HG03175 (cell line): Measurements from ENCODE around the gene RFPL3.
"Not testable (repeated sequence)": the region's sequence is repeated elsewhere in the genome, so short reads cannot be mapped to it uniquely, and the experiment has no call there.

Experiments
- ATAC-seq: cut with Tn5 transposase; IDR thresholded peaks from one replicate; pipeline ENCODE4 v1.9.1; 2021; ENCODE audit warnings: mild to moderate bottlenecking, moderate library complexity; ENCODE audit not compliant: unreplicated experiment

Gene RFPL3

DNA sequence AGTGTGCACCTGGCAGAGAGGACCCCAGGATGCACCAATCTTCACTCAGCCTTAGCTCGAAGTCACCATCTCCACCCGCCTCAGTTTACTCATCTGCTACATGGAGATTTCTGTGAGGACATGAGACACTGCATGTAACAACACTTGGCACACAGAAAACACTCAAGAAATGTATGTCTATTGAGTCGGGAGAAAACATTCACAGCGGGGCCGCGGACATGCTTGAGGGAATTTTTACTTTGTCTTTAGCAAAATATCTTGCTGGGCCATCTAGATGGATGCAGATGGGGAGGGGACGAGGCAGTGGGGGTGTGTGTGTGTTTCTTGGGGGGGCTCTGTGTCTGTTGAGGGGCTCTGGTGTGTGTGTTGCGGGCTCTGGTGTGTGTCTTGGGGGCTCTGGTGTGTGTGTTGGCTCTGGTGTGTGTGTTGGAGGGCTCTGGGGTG lies 28.4 kb upstream of the RFPL3 start:
- no peak for ATAC-seq

DNA sequence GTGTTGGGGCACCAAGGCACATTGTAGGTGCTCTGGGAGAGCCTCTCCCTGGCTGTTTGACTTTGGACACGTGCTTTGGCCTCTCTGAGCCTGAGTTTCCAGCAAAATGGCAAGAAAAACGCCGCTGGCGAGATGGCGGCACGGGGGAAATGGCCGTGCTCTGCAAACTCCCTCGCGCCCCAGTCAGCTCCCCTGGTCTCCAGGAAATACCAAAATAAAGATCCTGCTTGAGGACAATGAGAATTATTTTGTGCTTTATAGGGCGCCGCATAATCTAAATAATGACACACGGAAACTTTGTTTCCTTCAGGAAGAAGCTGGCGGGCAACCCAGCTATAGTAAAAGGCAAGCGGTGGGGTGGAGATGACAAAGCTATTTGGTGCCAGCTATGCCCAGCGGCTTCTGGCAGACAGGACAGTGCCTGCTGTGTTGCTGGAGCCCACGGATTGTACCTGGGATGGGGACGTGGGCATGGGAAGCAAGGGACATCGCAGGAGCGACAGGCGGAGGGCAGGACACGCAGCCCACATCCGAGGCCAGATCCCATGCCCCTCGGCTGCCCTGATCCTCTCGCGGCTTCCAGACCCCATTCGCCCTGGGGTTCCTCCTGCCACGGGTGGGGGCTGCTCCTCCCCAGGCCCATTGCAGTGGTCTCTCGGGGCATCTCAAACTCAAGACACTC lies 26.3 kb upstream of the RFPL3 start:
- no peak for ATAC-seq

DNA sequence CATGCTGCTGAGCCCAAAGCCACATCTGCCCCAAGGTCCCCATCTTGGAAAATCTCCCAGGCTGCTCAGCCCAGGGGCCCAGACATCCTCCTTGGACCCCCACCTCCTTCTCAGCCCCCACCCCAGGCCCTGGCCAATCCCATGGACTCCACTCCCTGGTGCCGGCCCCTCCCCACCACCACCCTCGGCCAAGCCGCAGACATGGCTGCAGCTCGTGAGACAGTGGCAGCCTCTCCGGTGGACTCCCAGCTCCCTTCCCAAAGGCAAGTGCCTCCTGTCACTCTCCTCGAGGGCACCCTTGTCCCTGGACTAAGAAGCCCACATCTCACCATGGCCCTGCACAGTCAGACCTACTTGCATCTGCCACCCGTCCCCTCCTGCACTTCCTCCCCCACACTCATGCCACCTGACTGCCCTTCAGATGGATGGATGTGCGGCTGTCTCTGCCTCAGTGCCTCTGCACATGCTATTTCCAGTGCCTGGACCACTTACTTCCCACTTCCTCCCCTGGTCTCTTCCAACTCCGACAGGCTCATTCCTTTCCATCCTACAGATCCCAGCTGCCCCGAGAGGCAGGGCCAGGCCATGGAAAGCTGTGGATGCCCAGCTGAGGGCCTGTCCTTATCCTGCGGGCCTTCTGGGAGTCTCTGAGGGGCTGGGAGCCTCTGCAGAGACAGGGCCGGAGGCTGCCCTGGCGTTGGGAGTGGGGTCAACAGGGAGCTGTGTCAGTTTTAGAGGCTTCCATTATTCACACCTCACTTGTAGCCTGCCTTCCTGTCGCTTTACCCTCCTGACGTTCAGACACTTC lies 25.5 kb upstream of the RFPL3 start:
- ATAC-seq: no peak

DNA sequence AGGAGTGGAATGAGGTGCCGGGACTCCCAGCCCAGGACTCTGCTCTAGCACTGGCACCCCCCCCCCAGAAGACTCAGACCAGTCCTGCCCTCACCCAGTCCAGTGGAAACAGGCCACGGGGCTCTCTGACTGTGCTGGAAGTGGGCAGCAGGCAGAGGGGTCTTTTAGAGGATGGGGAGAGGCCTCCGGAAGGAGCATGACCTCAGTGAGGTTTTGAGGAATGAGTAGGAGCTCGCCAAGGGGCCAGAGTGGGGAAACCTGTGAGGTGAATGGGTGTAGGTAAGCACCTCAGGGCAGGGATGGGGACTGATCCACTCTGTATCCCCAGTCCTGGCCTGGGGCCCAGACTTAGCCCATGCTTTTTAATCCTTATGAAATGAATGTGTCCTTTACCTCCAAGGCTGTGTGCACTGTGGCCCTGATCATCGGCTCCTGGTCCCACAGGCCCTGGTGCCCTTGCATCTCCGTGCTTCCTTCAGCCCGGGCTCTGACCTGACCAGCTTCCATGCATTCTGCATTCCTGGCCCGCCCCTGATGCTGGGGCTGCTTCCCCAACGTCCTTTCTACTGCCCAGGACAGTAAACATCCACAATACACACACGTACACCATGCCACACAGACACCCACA lies 24.4 kb upstream of the RFPL3 start:
- no peak for ATAC-seq

DNA sequence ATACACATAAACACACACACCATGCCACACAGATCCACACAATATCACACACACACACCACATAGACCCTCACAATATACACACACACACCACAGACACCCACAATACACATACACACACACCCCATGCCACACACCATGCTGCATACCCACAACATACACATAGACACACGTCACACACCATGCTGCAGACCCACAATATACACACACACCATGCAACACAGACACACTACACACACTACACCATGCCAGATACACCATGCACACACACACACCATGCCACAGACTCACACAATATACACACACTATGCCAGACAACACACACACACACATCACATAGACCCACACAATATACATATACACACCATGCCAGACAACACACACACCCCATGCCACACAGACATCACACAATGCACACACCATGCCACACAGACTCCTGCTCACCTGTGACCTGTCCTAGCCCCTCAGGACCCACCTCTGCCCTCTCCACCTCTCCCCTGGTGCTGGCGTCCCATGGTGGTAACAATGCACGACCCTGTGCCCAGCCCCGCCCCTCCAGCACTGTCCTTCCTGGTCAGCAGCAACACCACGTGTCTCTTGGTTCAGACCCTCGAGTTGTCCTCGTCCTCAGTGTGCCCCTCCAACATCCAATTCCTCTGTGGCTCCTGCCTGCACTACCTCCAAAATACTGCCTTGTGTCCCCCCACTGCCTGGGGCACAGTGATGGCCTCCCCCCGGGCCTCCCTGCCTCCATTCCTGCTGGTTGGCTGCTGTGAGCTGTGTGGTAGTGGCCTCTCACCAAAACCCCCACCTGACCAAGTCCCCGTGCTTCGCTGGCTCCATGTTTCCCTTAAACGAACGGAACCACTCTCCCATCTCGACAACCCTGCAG lies 23.7 kb upstream of the RFPL3 start:
- no peak for ATAC-seq

DNA sequence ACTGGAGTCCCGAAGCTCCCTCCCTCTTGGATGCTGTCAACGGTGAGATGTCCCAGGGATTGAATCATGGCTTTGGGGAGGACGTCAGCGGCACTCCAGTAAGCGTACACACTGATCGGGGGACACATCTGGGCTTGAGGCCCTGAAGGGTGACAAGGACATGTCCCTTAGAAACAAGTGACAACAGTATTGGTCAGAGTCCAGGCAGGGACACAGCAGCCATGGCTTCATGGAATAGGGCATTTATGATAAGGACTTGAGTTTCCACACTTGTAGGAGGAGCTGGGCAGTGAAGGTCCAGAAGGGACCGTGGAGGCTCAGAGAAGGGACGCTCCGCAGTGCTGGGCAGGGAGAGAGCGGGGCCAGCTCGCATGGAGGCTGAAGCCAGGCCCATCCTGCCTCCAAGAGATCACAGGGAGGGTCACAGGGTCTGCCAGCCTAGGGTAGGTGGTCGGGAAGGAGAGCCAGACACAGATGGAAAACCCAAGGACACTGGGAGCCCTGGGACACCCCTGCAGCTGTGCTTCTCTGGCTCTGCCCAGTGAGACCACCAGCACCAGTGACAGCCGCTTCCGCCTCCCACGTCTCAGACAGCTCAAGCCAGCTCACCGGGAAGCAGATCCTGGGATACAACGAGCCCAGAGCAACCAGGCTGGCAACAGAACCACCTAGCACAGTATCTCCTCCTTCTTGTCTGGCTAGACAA lies 22.9 kb upstream of the RFPL3 start:
- no peak for ATAC-seq

DNA sequence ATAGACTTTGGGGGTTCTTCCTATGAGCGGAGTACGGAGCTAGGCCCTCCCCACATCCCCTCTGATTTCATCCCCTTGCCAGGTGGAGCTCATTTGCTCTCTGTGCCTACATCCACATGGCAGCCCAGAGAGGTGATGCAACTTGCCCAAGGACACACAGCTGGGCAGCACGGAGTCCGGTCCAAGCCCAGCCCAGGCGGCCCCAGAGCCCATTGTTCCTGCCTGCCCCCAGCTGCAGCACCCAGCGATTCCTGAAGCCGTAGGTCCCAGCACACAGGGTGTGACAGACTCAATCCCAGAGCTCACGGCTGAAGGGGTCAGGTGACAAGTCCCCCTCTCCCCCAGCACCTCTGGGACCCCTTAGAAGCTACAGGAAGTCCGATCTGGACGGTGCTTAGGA lies 22.2 kb upstream of the RFPL3 start:
- ATAC-seq: no peak

DNA sequence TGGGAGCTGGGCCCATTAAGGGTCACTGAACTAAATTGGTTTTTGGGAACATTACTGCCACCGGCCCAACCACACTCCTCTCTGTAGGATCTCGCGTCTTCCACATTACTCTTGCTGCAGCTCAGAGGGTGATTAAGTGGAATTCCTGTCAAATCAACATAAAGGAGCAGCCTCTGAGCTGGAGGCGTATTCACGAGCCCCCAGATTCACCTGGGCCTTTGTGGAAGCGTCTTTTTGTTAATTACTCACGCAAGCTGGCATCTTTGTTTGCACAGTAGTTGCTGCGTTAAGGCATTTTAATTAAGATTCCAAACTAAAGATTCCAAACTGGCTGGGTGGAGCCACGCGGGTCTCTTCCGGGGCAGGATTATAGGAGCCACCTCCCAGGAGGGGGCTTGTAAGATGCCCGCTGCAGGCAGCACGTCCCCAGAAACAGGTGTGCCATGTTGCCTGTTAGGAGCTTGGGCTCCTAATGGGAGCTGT lies 21.5 kb upstream of the RFPL3 start:
- no peak for ATAC-seq

DNA sequence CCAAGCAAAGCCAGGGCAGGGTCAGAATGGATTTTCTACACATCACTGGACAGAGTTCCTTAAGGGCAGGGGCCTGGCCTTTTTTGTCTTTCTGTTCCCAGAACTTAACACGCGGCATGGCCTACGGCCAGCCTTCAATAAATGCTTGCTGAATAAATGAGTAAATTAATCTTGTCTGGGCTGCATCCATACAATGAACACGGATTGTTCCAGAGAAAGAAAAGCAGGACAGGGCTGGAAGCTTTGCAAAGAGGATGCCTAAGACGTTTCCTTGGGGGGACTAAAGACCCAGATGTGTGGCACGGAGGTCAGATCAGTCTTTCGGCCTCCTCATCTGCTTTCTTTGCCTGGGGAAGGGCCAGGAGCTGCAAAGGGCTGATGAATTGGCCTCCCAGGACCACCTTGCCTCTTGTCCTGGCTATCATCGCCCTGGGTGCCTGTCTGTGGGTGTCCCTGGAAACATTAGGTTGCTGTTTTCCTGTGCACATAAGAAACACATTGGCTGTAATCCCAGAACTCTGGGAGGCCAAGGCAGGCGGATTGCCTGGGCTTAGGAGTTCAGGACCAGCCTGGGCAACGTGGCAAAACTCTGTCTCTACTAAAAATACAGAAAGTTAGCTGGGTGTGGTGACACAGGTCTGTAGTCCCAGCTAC lies 20.8 kb upstream of the RFPL3 start:
- no peak for ATAC-seq

DNA sequence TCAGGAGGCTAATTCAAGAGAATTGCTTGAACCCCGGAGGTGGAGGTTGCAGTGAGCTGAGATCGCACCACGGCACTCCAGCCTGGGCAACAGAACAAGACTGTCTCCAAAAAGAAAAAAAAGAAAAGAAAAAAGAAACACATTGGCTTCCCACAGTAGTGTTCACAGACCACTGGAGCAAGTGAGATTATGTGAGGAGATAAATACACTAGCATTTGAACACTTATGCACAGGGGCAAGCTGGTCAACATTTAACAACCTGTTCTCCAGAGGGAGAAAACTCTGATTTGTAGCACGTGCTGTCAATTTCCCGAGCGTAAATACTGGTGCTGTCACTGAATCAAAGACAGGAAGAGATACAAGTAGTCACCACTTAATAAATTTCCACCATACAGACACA lies 20.2 kb upstream of the RFPL3 start:
- not testable (repeated sequence) for ATAC-seq

DNA sequence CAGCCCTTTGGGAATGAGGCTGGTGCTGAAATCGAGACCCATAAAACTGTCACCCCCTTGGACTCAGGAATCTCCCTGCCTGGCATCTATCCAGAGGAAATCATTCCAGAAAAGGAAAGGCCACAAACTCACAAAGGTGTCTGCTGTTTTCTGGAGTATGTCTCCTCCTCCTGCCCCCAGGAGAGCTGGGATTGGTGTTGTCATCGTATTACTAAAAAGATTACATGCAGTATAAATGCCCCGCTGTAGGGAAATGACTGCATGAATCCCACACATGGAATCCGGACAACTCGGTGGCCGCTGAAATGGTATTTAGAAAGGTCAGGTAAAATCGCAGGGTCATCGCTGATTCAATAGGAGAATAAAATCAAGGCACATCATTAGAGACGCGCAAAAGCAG lies 18.9 kb upstream of the RFPL3 start:
- ATAC-seq: no peak

DNA sequence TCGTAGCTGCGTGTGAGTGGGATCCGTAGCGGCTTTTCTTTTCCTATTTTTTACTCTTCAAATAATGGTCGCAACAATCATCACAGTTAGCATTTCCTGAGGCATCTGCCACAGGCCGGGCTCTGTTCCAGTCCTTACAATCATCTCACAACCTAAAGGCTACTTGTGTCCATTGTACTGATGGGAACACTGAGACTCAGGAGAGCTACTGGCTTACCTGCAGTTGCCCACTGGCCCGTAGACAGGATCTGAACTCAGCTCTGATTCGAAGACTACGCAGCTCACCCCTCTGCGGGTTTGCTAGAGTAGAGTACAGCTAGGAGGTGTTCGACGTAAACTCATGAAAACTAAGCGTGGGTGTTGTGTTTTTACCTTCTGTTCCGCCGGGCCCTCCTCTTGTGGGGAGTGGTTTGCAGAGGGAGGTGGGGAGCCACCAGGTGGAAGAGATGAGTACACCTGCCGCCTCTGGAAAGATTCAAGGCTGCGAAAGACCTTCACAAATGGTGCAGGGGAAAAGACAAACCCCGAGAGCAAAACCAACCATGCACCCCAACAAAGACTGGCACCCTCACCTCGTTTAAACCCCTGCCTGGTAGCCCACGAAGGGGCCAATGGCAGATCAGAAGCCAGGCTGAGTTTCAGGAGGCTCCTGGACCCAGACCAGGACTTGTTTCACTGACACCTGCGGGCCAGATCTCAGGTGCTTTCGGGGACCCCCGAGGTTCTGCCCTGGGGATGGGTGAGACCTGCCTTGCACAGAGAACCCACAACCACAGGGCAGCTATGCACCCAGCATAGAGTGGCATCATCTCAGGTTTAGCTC lies 18.3 kb upstream of the RFPL3 start:
- no peak for ATAC-seq

DNA sequence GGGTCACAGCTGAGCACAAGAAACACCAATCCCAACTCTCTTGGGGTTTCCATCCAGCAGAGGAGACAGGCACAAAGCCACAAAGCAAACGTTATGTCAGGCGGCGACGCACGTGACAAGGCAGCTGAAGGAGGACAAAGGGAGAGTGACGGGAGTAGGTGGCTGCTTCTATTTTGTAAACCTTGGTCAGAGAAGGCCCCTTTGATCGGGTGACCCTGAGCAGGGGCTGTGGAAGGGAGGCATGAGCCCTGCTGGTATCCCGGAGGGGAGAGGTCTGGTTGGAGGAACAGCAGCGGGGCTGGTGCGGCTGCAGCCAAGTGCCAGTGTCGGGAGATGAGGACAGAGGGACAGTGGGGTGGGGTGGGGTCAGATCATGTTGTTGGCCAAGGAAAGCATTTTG lies 17.3 kb upstream of the RFPL3 start:
- ATAC-seq: no peak

DNA sequence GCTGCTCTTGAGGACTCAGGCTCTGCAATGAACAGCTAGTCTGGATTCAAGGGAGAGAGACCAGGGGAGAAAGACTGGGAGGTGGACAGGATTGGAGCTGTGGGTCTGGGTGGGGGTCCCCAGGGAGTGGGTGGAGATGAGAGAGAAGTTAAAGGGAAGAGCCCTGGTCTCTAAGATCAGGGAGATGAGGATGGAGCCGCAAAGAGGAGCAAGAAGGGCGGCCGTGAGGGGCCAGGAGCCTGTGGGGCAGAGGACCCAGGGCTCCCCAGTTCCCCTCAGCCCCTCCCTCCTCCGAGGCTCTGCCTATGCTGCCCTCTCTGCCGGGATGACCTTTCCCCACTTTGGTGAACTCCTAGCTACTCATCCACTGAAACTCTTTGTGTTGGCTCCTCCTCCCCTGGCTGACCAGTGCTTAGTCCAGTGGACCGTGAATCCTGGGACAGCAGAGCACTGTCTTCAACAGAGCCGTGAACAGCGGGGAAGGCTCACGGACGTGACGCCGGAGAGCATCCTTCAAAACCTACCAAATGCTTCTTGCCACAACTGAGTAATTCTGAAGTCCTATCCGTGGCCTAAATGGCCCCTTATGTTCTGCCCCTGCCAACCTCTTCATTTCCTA lies 16.4 kb upstream of the RFPL3 start:
- no peak for ATAC-seq

DNA sequence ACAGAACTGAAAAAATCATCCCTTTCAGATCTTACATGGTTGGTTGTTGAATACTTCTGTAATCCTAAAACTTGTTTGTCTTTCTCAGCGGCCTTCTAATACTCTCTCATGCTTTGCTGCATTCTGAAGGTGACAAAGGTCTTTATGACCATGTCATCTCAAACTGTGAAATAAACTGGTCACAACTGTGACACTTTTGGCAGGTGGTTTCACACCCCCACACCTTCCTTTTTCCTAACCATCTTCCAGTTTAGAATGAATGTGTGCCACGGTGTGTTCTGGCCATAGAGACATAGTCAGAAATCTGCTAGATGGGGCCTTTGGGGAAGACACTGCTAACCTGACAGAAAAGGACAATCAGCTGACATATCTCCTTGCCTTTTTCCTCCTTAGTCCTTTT lies 14.7 kb upstream of the RFPL3 start:
- no peak for ATAC-seq

DNA sequence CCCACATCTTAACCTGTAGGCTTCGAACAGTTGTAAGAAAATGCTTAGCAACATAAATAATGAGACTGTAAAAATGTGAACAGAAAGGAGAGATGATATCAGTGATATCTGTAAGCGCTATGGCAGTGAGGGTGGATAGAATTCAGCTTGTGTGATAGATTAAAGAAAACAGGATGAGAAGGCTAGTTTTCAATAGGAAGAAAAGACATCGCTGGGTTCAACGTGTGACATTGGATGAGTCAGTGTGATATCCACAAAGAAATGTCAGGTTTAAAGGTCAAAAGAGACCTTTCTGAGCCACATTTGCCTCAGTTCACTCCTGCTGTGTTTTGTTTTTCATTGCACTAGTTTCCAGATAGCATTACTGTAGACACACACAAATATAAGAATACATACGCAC lies 13.7 kb upstream of the RFPL3 start:
- no peak for ATAC-seq

DNA sequence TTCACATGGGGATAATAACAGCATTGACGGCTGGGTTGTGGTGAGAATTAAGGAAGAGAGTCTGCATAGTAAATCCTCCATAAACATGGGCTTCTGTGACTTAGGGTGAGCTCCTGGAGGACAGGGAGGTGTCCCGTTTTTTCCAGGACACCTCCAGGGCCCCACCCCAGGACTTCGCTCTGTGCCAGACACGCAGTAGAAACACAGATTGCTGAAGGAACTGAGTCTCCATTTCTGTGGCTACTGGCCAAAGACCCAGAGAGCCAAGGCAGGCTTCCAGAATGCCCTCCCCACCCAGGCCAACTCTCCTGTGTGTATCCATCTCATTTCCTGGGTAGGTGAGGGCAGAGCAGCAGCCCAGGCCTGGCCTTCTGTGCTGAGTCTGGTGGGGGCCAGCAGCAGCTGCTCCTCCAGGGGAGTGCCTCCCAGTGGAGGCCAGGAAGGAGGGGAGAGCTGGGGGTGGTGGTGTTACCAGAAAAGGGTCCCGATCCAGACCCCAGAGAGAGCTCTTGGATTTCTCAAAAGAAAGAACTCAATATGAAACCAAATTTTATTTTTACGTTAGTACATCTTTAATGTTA lies 9.5 kb upstream of the RFPL3 start:
- no peak for ATAC-seq

DNA sequence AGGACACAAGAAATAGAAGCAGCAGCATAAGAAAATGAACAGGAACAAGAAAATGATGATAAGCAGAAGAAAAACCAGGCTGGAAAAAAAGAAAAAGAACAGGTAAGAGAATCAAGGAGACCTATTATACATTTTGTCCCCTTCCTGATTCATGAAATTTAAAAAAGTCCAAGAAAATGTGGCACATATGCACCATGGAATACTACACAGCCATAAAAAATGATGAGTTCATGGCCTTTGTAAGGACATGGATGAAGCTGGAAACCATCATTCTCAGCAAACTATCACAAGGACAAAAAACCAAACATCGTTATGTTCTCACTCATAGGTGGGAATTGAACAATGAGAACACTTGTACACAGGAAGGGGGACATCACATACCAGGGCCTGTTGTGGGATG lies 5.8 kb upstream of the RFPL3 start:
- not testable (repeated sequence) for ATAC-seq
